GM18870 (cell line): ENCODE results near the gene KHK.
"Not testable (repeated sequence)": the region's sequence is repeated elsewhere in the genome, so short reads cannot be mapped to it uniquely, and the experiment has no call there.

Source experiments
- ATAC-seq: cut with Tn5 transposase; IDR thresholded peaks from one replicate; pipeline ENCODE4 v1.9.1; 2021; ENCODE audit warnings: moderate library complexity; ENCODE audit not compliant: unreplicated experiment

Gene KHK

GRCh38 chr2:27059141-27059820 lies 27.3 kb upstream of the KHK start:
- ATAC-seq: no peak

DNA sequence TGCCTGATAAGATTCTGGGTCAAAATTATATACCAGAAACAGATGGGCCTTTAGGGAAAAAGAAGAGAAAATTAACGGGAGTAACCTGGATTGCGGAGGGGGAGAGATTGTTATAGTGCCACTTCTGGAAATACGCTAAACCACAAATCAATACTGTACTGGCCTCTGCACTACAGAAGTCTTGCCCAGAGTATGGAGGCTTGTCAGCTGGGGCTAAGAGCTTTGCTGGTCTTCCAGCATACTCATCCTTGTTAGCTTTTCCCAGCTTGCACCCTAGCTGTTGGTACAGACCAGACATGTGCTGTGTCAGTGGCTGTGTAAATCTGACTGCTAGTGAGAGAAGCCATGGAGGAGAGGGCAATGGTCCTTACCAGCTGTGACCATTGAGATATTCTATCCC lies 26.2 kb upstream of the KHK start:
- no peak for ATAC-seq

DNA sequence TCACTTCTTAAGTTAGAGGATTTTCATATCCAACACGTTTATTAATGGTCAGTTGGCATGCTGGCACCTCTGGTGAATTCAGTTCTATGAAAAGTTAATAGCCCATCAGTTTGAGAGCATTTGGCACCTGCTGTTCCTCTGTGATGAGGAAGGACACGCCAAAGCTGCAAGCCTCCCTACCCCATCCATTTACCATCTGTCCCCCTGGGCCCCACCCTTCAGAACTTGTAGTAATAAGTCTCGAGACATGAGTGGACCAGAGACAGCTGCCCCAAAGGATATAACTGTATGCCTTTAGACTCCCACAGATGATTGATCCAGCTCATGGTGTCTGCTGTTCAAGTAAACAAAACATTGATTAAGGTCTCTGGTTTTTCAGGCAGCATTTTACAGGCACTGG lies 21.4 kb upstream of the KHK start:
- ATAC-seq: no peak

DNA sequence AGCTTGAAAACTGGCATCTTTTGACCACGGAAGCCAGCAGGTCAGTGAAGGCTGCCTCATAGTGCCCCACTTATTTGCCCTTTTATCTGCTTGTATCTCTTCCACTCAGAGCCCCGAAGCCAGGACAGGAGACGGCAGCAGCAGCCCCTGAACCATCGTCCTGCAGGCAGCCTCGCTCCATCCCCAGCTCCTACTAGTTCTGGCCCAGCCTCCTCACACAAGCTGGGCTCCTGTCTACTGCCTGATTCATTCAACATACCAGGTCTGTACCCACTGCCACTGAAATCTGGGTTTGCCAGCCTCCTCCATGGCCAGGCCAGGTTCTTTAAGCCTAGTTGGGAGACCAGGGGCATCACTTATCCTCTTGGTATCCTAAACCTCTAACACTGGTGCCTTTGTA lies 19.2 kb upstream of the KHK start:
- ATAC-seq: no peak

DNA sequence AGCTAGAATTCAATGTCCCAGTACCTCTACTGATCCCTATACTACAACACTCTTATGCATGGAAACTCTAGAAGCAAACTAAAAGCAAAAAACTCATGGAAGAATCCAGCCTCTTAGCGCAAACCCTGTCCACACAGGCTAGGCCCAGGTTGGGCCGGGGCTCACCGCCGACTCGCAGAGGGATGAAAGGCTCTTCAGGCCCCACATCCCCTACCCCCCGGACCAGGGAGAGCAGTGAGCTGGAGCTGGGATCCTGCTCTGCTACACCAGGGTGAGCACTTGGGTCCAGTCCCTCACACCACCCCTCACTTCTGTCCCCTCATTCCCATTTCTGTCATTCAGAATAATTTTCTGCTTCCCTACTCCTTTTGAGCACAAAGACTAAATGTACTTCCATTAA lies 17.1 kb upstream of the KHK start:
- no peak for ATAC-seq

DNA sequence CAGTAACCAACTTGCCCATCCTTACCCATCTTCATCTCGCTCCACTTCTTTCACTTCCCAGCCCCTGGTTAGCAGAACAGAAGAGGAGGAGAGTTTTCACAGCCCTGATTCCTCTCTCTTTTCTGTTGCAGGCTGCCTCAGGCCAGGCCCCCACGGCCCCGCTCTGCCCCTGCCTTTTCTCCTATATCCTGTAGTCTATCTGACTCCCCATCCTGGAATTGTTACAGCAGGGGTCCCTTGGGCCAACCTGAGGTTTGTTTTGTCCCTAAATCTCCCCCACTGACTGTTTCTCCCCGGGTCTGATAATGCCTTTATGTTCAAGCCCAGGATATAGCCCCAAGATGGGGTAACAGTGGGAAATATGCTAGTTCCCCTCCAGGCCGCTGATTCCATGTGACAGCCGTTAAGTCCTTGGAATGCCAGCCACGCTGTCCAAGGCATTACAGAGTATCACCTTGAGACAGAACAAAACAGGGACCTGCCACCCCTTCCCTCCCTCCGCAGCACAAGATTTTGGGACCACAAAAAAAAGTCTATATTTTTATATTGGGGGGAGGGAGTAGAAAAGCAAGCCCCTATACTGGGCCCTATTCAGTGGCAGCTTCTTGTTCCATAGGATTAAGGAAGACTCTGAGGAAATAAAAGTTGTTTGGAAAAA lies 16.5 kb upstream of the KHK start:
- ATAC-seq: no peak

- ATAC-seq: no peak
These were observed 15.8 kb upstream of the KHK start for GRCh38 chr2:27070653-27071276.

- peak; percentile 66 for ATAC-seq
These were observed 15.1 kb upstream of the KHK start, which contains the start of gene OST4 for GRCh38 chr2:27071277-27071989. Gene OST4, minus strand, starts transcription at chr2:27071654.

GRCh38 chr2:27071990-27072830 lies 14.4 kb upstream of the KHK start:
- peak; percentile 18 for ATAC-seq

GRCh38 chr2:27072920-27073319 lies 13.7 kb upstream of the KHK start:
- ATAC-seq: no peak

DNA sequence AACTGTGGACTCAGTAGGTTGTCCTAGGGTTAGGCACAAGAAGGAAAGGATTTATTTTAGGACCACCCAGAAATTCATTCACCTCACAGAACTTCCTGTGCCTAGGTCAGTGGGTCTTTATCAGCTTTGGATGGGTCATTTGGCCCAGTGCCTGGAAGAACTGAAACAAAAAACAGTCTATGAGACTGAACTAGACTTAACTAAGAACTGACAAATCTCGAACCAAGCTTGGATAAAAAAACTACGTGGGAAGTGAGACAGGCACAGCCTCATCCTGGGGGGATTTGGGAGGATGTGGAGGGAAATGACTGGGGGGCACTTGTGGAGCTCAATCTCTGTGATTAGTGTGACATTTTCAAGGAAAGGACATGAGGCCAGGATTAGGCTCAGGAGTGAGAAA lies 12.8 kb upstream of the KHK start:
- no peak for ATAC-seq

DNA sequence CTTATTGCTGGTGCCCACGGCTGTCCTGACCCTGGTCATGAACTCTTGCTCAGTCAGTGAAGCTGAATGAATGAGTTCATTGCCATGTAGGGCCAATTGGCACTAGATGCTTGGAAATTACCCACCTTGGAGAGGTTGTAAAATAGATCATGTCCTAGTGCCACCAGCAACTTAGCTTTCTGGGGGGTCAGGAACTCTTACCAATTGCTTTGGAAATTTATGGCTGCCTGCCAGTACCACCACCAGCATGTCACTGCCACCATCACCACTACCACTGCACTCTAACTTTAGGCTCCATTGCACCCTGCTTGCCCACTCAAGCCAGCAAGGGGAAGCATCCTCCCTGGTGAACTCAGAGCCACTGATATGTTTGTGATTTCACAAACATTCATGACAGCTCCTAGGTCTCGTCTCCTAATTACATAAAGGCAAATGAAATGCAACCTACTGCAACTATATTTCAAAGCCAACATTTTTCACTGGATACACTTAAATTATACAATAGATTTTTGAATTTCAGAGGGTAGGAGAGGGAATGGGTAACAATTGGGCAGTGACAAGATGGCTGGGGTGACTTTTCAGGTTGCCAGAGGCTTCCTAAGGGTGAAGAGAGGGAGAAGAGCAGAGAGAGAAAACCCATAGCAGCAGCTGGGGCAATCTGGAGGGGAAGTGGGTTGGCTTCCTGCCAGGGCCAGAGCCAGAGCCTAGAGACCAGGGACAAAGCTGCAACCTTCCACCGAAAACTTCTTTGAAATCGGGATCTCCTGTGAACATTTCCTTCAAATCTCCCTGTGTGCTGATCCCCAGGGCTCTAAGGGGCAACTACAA lies 11.6 kb upstream of the KHK start:
- ATAC-seq: no peak

DNA sequence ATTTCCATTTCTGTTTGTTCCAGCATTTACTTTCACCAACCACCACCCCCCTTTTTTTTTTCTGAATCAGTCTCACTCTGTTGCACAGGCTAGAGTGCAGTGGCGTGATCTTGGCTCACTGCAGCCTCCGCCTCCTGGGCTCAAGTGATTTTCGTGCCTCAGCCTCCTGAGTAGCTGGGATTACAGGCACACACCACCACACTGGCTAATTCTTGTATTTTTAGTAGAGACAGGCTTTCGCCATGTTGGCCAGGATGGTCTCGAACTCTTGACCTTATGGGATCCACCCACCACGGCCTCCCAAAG lies 11.1 kb upstream of the KHK start:
- ATAC-seq: not testable (repeated sequence)

- ATAC-seq: no peak
These were observed 10.2 kb upstream of the KHK start for GRCh38 chr2:27076323-27076722.

DNA sequence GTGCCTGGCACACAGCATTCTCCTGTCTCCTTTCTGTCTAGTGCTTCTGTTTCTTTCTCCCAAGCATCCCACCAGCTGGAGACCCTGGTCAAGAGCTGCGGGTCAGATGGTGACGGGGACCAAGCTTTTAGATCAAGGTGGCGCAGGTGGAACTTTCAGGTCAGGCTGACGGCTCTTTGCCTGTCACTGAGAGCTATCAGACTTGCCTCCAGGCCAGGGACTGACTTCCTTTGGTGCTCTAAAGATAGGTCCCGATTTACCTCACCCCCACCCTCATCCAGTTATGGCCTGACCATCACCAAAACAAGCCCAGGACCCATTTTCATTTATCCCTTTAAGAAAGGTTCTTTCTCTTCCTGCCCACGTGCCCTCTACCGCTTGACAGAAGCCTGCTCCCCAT lies 9.3 kb upstream of the KHK start:
- ATAC-seq: no peak

GRCh38 chr2:27078267-27079194 lies 8.0 kb upstream of the KHK start, which contains the start of gene EMILIN1:
Gene EMILIN1, plus strand, starts transcription at chr2:27078615. Its CDS starts 451 bp downstream, at chr2:27079066.
- no peak for ATAC-seq

DNA sequence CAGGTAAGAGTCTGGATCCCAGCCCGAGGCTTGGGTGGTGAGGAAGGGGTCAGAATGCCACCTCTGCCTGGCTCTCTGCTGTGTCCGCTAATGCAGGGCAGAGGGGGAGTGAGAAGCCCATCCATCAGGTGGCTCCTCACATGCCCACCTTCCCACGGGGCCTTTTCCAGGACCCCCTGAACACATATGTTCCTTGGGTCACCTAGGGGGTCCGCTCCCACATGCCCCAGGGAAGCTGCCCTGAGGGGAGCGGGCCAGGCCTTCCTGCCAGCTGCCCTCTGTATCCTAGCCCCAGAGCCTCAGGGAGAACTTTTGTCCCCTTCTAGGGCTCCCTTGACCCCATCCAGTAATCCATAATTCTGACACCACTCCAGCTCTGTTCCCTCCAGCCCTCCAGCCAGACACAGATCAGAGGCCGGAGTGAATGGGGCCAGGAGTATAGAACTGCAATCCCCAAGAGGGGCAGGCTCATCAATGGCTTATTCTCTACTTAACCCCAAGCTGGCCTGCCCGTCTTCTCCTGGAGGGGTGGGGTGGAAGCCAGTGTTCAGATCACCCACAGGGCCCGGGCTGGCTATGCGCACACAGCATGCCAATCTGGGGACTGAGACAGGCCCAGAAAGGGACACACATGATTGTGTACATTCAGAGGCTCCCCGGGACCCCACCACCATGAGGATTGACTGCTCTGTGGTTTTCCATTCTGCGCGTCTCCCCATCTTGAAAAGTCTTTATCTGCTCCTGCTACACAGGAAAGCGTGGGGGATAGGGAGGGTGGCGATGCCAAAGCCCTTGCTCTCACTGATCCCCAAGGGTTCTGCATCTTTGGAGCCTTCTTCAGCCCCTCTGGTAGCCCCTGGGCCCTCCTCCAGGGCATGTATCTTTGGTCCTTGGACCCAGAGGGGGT lies 7.1 kb upstream of the KHK start:
- ATAC-seq: no peak

DNA sequence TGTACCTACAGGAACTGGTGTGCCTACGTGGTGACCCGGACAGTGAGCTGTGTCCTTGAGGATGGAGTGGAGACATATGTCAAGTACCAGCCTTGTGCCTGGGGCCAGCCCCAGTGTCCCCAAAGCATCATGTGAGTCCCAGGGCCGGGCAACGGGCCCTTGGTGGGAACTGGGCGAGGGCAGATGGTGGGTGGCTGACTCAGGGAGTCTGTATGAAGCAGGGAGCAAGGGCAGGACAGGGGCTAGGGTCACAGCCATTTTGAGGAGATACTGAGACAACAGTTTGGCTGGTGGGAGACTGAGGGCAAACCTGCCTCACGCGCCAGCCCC lies 6.5 kb upstream of the KHK start:
- ATAC-seq: no peak
